HG02981 (cell line): ENCODE data around the gene APOBEC3C.
A peak's percentile ranks its signal among the peaks of the same experiment; 100 is the strongest.
"Not testable (repeated sequence)": the region's sequence is repeated elsewhere in the genome, so short reads cannot be mapped to it uniquely, and the experiment has no call there.

Experiments
- ATAC-seq: cut with Tn5 transposase; IDR thresholded peaks from one replicate; pipeline ENCODE4 v1.9.1; 2021; ENCODE audit warnings: mild to moderate bottlenecking, moderate library complexity; ENCODE audit not compliant: unreplicated experiment

Gene APOBEC3C

DNA sequence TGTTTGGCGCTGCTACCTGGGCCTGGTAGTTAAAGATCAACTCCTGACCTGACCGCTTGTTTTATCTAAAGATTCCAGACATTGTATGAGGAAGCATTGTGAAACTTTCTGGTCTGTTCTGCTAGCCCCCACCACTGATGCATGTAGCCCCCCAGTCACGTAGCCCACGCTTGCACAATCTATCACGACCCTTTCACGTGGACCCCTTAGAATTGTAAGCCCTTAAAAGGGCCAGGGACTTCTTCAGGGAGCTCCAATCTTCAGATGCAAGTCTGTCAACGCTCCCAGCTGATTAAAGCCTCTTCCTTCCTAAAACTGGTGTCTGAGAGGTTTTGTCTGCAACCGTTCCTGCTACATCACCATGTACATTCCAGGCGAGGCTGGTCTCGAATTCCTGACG lies 41.6 kb downstream of the APOBEC3C start:
- ATAC-seq = no peak

DNA sequence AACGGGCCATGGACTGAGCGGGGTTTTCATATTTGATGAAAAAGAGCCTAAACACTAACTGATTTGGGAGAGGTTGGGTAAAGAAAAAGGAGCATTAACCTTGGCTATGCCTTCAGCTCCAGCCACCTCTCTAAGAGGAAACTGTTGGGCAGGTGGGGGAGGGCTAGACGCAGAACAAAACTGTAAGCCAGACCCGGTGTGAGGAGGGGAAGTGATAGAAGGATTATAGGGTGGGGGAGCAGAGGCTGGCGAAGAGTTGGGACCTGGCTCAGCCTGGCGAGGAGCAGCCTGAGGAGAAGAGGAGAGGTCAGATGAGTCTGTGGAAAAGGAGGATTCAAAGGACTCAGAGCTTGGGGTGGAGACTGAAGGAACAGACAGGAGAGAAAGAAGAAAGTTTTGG lies 47.2 kb downstream of the APOBEC3C start:
- ATAC-seq = not testable (repeated sequence)

DNA sequence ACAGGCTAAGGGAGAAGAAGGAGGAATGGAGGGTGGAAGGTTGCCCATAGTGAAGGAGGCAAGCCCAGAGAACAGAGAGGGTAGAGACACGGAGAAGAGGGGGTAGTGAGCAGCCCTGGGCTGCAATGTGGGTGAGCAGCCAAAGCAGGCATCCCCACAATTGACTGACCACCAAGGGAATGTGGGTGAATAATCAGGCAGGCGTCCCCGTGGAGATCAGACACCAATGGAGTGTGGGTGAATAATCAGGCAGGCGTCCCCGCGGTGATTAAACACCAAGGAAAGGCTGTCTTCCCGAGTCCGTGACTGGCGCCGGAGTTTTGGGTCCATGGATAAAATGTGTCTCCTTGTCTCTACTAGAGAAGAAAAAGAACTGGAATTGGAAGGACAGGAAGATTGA lies 47.9 kb downstream of the APOBEC3C start:
- ATAC-seq = not testable (repeated sequence)

DNA sequence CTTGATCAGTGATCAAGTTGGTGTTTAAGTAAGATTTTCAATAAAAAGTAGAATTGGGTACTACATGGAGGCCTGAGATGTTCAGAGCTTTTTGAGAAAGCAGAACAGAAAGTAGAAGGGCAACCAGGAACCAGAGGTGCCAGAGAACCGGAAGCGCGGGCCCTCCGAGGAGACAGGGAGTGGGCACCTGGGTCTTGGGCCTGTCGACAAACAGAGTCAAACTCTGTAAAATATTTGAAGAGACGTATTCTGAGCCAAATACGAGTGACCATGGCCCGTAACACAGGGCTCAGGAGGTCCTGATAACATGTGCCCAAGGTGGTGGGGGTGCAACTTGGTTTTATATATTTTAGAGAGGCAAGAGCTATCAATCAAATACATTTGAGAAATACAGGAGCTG lies 49.8 kb downstream of the APOBEC3C start:
- peak; percentile 48 for ATAC-seq

DNA sequence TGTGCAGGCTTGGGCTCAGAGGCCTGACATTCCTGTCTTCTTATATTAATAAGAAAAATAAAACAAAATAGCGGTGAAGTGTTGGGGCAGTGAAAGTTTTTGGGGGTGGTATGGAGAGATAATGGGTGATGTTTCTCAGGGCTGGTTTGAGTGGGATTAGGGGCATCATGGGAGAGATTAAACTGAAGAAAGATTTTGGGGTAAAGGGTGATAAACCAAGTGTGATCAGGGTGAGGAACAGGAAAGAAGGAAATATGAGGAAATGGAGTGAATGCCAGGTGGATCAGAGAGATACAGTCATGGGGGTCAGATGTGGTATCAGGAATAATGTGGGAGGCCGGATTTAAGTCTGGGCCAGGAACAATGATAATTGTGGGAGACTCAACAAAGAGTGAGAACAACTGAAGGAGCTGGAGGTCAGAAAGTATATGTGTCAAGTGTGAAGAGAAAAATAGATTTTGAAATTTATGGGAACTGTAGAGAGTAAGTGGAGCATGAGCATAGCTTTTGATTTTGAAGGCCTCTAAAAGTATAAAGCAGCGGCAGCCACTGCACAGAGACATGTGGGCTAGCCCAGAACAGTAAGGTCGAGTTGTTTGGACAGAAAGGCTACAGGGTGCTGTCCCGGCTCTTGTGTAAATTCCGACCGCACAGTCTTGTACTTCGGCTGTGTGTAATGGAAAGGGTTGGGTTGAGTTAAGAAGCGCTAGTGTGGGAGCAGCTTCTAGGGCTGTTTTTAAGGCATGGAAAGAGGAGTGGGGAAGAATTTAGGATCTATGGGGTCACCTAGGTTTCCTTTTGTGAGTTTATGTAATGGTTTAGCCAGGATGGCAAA lies 52.6 kb downstream of the APOBEC3C start:
- ATAC-seq = not testable (repeated sequence)

DNA sequence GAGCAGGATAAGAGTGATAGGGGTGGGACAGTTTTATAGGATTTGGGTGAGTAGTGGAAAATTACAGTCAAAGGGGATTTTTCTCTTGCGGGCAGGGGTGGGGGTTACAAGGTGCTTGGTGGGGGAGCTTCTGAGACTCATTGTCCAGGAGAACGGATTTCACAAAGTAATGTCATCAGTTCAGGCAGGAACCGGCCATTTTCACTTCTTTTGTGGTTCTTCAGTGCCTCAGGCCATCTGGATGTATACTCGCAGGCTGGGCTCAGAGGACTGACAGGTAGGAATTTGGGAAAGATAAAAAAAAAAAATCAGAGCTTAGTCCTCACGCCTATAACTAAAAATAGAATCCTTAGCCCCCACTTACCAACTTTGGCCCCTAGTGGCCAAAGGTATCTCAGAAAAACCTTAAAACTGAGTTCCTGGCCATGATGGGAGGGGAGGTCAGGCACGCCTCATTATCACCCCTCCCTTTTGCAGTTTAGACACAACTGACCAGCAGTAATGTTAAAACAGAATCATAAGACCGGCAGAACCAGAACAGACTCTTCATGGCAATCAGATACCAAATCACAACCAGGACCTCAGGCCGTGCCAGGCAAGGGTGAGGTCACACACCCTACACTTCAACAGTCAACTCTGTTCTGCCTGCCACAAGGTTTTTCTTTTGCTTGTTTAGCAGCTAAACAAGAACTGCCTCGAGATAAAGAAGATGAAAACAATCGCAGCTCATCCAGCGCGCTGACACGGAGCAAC lies 54.2 kb downstream of the APOBEC3C start:
- no peak for ATAC-seq
